CD4-positive, alpha-beta T cell (primary cell): ENCODE measurements around the gene DAP. TPM values are rescaled to one million over a fixed set of nuclear protein-coding genes. Genes with fewer than 3 reads are reported as not detected.

Experiments used
- ATAC-seq: fragments of 200-7000 bp; cut with Tn5 transposase; one replicate; pipeline ENCODE4 v1.10.0; 2022; ENCODE audit warnings: mild to moderate bottlenecking; ENCODE audit not compliant: poor library complexity
- CTCF ChIA-PET: fragments of 350-600 bp; sonication (Branson Sonifier 250); formaldehyde crosslinking; loops from one replicate; lab custom pipeline; 2021; ENCODE audit warnings: antibody characterized with exemption, inconsistent platforms; lab: Charles Lee
- POLR2A ChIA-PET: fragments of 350-600 bp; sonication (Branson Sonifier 250); formaldehyde crosslinking; loops from one replicate; lab custom pipeline; 2021; ENCODE audit warnings: antibody characterized with exemption, inconsistent platforms; lab: Charles Lee
- DNase-seq, 14 experiments: peaks; one replicate each; pipeline ENCODE4 v3.0.0-alpha.2; 2013 to 2020; ENCODE audit warnings: mixed read lengths in 2 of 14
- H3K27ac ChIP-seq, 2 donors: one replicate each; pipeline versions ENCODE4 v1.5.1 to v1.7.0; 2013; ENCODE audit warnings: low read length in 2 of 2, low read depth in 1 of 2, mild to moderate bottlenecking in 1 of 2
- H3K27me3 ChIP-seq, 2 experiments: 1 replicate in 1 of 2; 2 replicates in 1 of 2; pipeline versions ENCODE4 v1.6.1 to v1.7.0; 2013; ENCODE audit warnings: low read length in 2 of 2, control low read depth in 1 of 2, mild to moderate bottlenecking in 1 of 2, moderate library complexity in 1 of 2; ENCODE audit not compliant: insufficient read depth in 2 of 2, control insufficient read depth in 1 of 2
- H3K36me3 ChIP-seq: one replicate; pipeline ENCODE4 v1.6.1; 2013; ENCODE audit warnings: low read length, control low read depth; ENCODE audit not compliant: insufficient read depth
- H3K4me1 ChIP-seq: one replicate; pipeline ENCODE4 v1.6.1; 2013; ENCODE audit warnings: low read length, control low read depth; ENCODE audit not compliant: insufficient read depth
- H3K4me3 ChIP-seq: one replicate; pipeline ENCODE4 v1.5.1; 2013; ENCODE audit warnings: mild to moderate bottlenecking, low read length, moderate library complexity
- H3K9me3 ChIP-seq, 2 experiments: 1 replicate in 1 of 2; 2 replicates in 1 of 2; pipeline versions ENCODE4 v1.6.1 to v1.7.0; 2013; ENCODE audit warnings: low read length in 2 of 2, mild to moderate bottlenecking in 2 of 2, control low read depth in 1 of 2, moderate library complexity in 1 of 2; ENCODE audit not compliant: control insufficient read depth in 1 of 2, insufficient read depth in 1 of 2
- H3K27ac Mint-ChIP-seq: one replicate; pipeline ENCODE4 v1.8.0; 2020; ENCODE audit warnings: mixed read lengths
- H3K27me3 Mint-ChIP-seq: one replicate; pipeline ENCODE4 v1.8.0; 2021; ENCODE audit warnings: mixed read lengths
- H3K36me3 Mint-ChIP-seq: one replicate; pipeline ENCODE4 v1.8.0; 2021; ENCODE audit warnings: low read depth, mixed read lengths
- H3K4me1 Mint-ChIP-seq: one replicate; pipeline ENCODE4 v1.8.0; 2021; ENCODE audit warnings: low read depth, mixed read lengths
- H3K4me3 Mint-ChIP-seq: one replicate; pipeline ENCODE4 v1.8.0; 2020; ENCODE audit warnings: mild to moderate bottlenecking, mixed read lengths
- H3K9me3 Mint-ChIP-seq: one replicate; pipeline ENCODE4 v1.8.0; 2020; ENCODE audit warnings: mixed read lengths
- intact Hi-C, 2 experiments: fragments of 100-400 bp; cut with DNase I in 1 of 2; cut with micrococcal nuclease in 1 of 2; formaldehyde crosslinking; loops; one replicate each; pipeline versions ENCODE4 v1.15.1 to v1.9.0; 2023 to 2025; cut with DNase I, micrococcal nuclease
- total RNA-seq, 174 experiments: library from RNA in 2 of 174; stranded (reverse) in 2 of 174; gene quantifications; one replicate each; pipeline ENCODE4 v1.2.3 and lab custom pipeline; 2021 to 2026
- TF ChIP-seq, protein P1 (sequence below): fragments of 200-600 bp; IDR thresholded peaks from one replicate; pipeline ENCODE4 v1.8.0; 2022; ENCODE audit warnings: antibody characterized with exemption, mild to moderate bottlenecking

DAP gene
- total RNA-seq, 2 experiments from 2014 or later, result 33.6 to 35.2 TPM

GRCh38 chr5:10747678-10748622 lies 13.1 kb downstream of the DAP start:
- no peaks in the 10 kb centered on the region for H3K4me1 ChIP-seq
- POLR2A ChIA-PET, result no interaction called here
- CTCF ChIA-PET, result no interaction called here
- no peak overlapping the region for H3K27ac ChIP-seq
- intact Hi-C loops, result no loop called here
- no peaks in the 10 kb centered on the region for H3K27me3 ChIP-seq
- peaks cover 92% of the 10 kb centered on the region for H3K36me3 Mint-ChIP-seq
- ATAC-seq (no peak), DNase-seq (no peak)
- no peaks in the 10 kb centered on the region for H3K27me3 Mint-ChIP-seq
- no peak overlapping the region for H3K4me3 Mint-ChIP-seq
- H3K9me3 Mint-ChIP-seq, result peaks cover 2% of the 10 kb centered on the region
- no peak overlapping the region for H3K4me3 ChIP-seq
- no peak overlapping the region for H3K27ac Mint-ChIP-seq
- no peaks in the 10 kb centered on the region for H3K9me3 ChIP-seq
- TF ChIP-seq, protein P1, sequence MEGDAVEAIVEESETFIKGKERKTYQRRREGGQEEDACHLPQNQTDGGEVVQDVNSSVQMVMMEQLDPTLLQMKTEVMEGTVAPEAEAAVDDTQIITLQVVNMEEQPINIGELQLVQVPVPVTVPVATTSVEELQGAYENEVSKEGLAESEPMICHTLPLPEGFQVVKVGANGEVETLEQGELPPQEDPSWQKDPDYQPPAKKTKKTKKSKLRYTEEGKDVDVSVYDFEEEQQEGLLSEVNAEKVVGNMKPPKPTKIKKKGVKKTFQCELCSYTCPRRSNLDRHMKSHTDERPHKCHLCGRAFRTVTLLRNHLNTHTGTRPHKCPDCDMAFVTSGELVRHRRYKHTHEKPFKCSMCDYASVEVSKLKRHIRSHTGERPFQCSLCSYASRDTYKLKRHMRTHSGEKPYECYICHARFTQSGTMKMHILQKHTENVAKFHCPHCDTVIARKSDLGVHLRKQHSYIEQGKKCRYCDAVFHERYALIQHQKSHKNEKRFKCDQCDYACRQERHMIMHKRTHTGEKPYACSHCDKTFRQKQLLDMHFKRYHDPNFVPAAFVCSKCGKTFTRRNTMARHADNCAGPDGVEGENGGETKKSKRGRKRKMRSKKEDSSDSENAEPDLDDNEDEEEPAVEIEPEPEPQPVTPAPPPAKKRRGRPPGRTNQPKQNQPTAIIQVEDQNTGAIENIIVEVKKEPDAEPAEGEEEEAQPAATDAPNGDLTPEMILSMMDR, result no peak
- H3K4me1 Mint-ChIP-seq, result no peaks in the 10 kb centered on the region
- peaks cover 75% of the 10 kb centered on the region for H3K36me3 ChIP-seq

- POLR2A ChIA-PET, result no interaction called here
- Mint-ChIP-seq H3K4me3 (no peak overlapping the region), H3K36me3 (peaks cover 92% of the 10 kb centered on the region), H3K4me1 (no peaks in the 10 kb centered on the region), H3K27ac (no peak overlapping the region), H3K9me3 (peaks cover 2% of the 10 kb centered on the region), H3K27me3 (no peaks in the 10 kb centered on the region)
- Histone ChIP-seq H3K9me3 (no peaks in the 10 kb centered on the region), H3K36me3 (peaks cover 67% of the 10 kb centered on the region), H3K4me3 (no peak overlapping the region), H3K27ac (no peak overlapping the region), H3K27me3 (no peaks in the 10 kb centered on the region), H3K4me1 (no peaks in the 10 kb centered on the region)
- intact Hi-C loops, result no loop called here
- TF ChIP-seq, protein P1, result no peak
- CTCF ChIA-PET, result no interaction called here
- no peak for ATAC-seq
- peak in 1 of 14 experiments; percentile 19 for DNase-seq
Observed at GRCh38 chr5:10746711-10747110, 14.3 kb downstream of the DAP start.

DNA sequence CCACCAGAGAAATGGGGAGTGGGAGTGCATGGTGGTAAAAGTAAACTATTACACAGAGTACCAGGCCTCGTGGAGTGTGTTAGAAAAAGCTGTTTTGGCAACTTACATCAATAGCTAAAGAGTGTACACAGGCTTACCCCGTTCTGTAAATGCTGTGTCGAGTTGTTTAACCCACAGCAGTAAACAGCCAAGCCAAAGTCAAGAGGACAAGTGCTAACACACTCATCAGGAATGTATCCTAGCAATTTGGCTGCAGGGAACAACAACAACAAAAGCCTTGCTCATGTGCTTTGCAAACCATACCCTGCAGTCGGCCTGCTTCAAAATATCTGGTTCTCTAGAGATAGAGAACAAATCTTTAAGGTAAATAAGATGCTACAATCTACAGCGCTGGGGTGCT lies 15.9 kb downstream of the DAP start:
- peaks cover 3% of the 10 kb centered on the region for H3K4me1 Mint-ChIP-seq
- H3K27me3 Mint-ChIP-seq, result no peaks in the 10 kb centered on the region
- no peak overlapping the region for H3K4me3 Mint-ChIP-seq
- no peak overlapping the region for H3K27ac ChIP-seq
- peaks cover 4 to 5% of the 10 kb centered on the region in 2 experiments for H3K9me3 ChIP-seq
- H3K27me3 ChIP-seq, result no peaks in the 10 kb centered on the region
- no peak overlapping the region for H3K27ac Mint-ChIP-seq
- H3K36me3 ChIP-seq, result peaks cover 57% of the 10 kb centered on the region
- ChIA-PET CTCF (no interaction called here), POLR2A (no interaction called here)
- no peak for ATAC-seq
- peaks cover 94% of the 10 kb centered on the region for H3K36me3 Mint-ChIP-seq
- intact Hi-C loops, result no loop called here
- peaks cover 4% of the 10 kb centered on the region for H3K9me3 Mint-ChIP-seq
- DNase-seq, result no peak
- H3K4me3 ChIP-seq, result no peak overlapping the region
- no peaks in the 10 kb centered on the region for H3K4me1 ChIP-seq
- TF ChIP-seq, protein P1, result no peak
